ENCODE results near the gene KCNAB3.
A peak's percentile ranks its signal among the peaks of the same experiment; 100 is the strongest.

Gene KCNAB3

DNA sequence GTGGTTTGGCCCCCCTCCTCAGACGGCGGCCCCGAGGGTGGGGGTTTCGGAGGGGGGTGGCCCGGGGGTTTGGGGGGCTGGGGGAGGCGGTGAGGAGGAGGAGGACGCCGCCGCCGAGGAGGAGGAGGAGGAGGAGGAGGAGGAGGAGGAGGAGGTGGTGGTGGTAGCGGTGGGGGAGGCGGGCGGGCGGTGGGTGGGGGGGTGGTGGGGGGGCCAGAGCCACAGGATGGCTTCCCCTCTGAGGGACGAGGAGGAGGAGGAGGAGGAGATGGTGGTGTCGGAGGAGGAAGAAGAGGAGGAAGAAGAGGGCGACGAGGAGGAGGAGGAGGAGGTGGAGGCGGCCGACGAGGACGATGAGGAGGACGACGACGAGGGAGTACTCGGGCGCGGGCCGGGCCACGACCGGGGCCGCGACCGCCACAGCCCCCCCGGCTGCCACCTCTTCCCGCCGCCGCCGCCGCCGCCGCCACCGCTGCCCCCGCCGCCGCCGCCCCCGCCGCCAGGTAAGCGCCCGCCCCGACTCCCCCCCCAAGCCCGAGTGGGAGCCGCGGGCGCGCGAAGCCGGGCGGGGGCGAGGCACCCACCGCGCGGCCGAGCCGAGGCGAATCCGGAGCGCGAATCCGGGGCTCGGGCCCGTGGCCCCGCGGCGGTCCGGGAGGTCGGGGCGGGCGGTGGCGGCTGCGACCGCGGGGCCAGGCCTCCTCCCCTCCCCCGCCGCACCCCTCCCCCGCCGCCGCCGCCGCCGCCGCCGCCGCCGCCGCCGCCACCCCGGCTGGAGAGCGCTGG, 44.9 kb downstream of the KCNAB3 start (continued):
- TF ChIP-seq, protein P1, sequence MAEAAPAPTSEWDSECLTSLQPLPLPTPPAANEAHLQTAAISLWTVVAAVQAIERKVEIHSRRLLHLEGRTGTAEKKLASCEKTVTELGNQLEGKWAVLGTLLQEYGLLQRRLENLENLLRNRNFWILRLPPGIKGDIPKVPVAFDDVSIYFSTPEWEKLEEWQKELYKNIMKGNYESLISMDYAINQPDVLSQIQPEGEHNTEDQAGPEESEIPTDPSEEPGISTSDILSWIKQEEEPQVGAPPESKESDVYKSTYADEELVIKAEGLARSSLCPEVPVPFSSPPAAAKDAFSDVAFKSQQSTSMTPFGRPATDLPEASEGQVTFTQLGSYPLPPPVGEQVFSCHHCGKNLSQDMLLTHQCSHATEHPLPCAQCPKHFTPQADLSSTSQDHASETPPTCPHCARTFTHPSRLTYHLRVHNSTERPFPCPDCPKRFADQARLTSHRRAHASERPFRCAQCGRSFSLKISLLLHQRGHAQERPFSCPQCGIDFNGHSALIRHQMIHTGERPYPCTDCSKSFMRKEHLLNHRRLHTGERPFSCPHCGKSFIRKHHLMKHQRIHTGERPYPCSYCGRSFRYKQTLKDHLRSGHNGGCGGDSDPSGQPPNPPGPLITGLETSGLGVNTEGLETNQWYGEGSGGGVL (tag by site-specific recombination; IDR thresholded peaks at IDR 0.05) = peak; percentile 67
- TF ChIP-seq ZBTB7A (tag by site-specific recombination; IDR thresholded peaks at IDR 0.05; ENCODE audit: low read depth) (no peak), SCRT2 (tag by site-specific recombination; IDR thresholded peaks at IDR 0.05) (no peak), ZNF19 (tag by site-specific recombination; IDR thresholded peaks at IDR 0.05; ENCODE audit: low read depth) (no peak), ZNF121 (tag by site-specific recombination; IDR thresholded peaks at IDR 0.05) (no peak), ZNF654 (tag by site-specific recombination; IDR thresholded peaks at IDR 0.05; ENCODE audit: low read depth) (no peak), ZNF791 (tag by site-specific recombination; IDR thresholded peaks at IDR 0.05) (no peak), ZNF624 (tag by site-specific recombination; IDR thresholded peaks at IDR 0.05) (no peak), ZBTB8A (tag by site-specific recombination; IDR thresholded peaks at IDR 0.05) (no peak), ZNF341 (tag by site-specific recombination; IDR thresholded peaks at IDR 0.05; ENCODE audit: low read depth) (no peak), GLI2 (tag by site-specific recombination; IDR thresholded peaks at IDR 0.05; ENCODE audit: borderline replicate concordance, low read depth) (no peak), ZNF747 (tag by site-specific recombination; IDR thresholded peaks at IDR 0.05) (no peak), ZNF175 (tag by site-specific recombination; IDR thresholded peaks at IDR 0.05) (no peak), ZSCAN16 (tag by site-specific recombination; IDR thresholded peaks at IDR 0.05) (no peak), ZNF140 (tag by site-specific recombination; IDR thresholded peaks at IDR 0.05) (no peak), ZNF174 (tag by site-specific recombination; IDR thresholded peaks at IDR 0.05) (no peak), ZNF350 (tag by site-specific recombination; IDR thresholded peaks at IDR 0.05) (no peak)
- TF ChIP-seq, protein P2, sequence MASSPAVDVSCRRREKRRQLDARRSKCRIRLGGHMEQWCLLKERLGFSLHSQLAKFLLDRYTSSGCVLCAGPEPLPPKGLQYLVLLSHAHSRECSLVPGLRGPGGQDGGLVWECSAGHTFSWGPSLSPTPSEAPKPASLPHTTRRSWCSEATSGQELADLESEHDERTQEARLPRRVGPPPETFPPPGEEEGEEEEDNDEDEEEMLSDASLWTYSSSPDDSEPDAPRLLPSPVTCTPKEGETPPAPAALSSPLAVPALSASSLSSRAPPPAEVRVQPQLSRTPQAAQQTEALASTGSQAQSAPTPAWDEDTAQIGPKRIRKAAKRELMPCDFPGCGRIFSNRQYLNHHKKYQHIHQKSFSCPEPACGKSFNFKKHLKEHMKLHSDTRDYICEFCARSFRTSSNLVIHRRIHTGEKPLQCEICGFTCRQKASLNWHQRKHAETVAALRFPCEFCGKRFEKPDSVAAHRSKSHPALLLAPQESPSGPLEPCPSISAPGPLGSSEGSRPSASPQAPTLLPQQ (tag by site-specific recombination; IDR thresholded peaks at IDR 0.05) = no peak
- TF ChIP-seq, protein P3, sequence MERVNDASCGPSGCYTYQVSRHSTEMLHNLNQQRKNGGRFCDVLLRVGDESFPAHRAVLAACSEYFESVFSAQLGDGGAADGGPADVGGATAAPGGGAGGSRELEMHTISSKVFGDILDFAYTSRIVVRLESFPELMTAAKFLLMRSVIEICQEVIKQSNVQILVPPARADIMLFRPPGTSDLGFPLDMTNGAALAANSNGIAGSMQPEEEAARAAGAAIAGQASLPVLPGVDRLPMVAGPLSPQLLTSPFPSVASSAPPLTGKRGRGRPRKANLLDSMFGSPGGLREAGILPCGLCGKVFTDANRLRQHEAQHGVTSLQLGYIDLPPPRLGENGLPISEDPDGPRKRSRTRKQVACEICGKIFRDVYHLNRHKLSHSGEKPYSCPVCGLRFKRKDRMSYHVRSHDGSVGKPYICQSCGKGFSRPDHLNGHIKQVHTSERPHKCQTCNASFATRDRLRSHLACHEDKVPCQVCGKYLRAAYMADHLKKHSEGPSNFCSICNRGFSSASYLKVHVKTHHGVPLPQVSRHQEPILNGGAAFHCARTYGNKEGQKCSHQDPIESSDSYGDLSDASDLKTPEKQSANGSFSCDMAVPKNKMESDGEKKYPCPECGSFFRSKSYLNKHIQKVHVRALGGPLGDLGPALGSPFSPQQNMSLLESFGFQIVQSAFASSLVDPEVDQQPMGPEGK (tag by site-specific recombination; IDR thresholded peaks at IDR 0.05) = peak; percentile 46
- TF ChIP-seq, protein P4, sequence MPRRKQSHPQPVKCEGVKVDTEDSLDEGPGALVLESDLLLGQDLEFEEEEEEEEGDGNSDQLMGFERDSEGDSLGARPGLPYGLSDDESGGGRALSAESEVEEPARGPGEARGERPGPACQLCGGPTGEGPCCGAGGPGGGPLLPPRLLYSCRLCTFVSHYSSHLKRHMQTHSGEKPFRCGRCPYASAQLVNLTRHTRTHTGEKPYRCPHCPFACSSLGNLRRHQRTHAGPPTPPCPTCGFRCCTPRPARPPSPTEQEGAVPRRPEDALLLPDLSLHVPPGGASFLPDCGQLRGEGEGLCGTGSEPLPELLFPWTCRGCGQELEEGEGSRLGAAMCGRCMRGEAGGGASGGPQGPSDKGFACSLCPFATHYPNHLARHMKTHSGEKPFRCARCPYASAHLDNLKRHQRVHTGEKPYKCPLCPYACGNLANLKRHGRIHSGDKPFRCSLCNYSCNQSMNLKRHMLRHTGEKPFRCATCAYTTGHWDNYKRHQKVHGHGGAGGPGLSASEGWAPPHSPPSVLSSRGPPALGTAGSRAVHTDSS (tag by site-specific recombination; IDR thresholded peaks at IDR 0.05) = peak; percentile 94
- TF ChIP-seq, protein P5, sequence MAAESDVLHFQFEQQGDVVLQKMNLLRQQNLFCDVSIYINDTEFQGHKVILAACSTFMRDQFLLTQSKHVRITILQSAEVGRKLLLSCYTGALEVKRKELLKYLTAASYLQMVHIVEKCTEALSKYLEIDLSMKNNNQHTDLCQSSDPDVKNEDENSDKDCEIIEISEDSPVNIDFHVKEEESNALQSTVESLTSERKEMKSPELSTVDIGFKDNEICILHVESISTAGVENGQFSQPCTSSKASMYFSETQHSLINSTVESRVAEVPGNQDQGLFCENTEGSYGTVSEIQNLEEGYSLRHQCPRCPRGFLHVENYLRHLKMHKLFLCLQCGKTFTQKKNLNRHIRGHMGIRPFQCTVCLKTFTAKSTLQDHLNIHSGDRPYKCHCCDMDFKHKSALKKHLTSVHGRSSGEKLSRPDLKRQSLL (tag by site-specific recombination; IDR thresholded peaks at IDR 0.05) = no peak
- TF ChIP-seq, protein P6, sequence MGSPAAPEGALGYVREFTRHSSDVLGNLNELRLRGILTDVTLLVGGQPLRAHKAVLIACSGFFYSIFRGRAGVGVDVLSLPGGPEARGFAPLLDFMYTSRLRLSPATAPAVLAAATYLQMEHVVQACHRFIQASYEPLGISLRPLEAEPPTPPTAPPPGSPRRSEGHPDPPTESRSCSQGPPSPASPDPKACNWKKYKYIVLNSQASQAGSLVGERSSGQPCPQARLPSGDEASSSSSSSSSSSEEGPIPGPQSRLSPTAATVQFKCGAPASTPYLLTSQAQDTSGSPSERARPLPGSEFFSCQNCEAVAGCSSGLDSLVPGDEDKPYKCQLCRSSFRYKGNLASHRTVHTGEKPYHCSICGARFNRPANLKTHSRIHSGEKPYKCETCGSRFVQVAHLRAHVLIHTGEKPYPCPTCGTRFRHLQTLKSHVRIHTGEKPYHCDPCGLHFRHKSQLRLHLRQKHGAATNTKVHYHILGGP (tag by site-specific recombination; IDR thresholded peaks at IDR 0.05) = no peak
- TF ChIP-seq, protein P7, sequence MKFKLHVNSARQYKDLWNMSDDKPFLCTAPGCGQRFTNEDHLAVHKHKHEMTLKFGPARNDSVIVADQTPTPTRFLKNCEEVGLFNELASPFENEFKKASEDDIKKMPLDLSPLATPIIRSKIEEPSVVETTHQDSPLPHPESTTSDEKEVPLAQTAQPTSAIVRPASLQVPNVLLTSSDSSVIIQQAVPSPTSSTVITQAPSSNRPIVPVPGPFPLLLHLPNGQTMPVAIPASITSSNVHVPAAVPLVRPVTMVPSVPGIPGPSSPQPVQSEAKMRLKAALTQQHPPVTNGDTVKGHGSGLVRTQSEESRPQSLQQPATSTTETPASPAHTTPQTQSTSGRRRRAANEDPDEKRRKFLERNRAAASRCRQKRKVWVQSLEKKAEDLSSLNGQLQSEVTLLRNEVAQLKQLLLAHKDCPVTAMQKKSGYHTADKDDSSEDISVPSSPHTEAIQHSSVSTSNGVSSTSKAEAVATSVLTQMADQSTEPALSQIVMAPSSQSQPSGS (tag by site-specific recombination; IDR thresholded peaks at IDR 0.05; ENCODE audit: low read depth) = no peak

All from HEK293 (cell line).